GM18508 (cell line): ENCODE results near the gene HHAT.

Source experiments
- ATAC-seq: cut with Tn5 transposase; IDR thresholded peaks from one replicate; pipeline ENCODE4 v1.9.1; 2021; ENCODE audit warnings: moderate number of reproducible peaks; ENCODE audit not compliant: insufficient read depth, unreplicated experiment

The HHAT gene

GRCh38 chr1:210328746-210329503 is at the start of gene HHAT:
TSS of gene HHAT (plus strand) at chr1:210328902. CDS start at chr1:210348976, 20,074 bp downstream.
- ATAC-seq, result no peak

DNA sequence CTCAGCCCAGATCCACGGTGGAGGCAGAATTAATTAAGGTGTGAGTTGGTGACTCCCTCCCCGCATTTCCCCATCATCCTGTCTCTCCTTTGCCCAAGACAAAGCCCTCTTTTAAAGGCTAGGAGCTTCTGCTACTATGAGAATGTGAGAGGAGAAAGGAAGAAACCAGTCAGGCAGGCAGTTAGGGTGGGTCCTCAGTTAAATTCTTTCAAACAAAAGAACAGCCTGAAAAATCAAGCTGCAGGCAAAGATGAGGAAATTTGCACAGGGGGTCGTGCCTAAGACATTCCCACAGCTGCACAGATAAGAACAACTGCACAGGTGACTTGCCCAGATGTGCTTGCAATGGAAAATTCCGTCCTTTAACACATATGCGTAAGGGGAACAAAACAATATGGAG is 48.5 kb upstream of the HHAT start:
- no peak for ATAC-seq

GRCh38 chr1:210288116-210288515 is 40.6 kb upstream of the HHAT start:
- ATAC-seq, result no peak

- ATAC-seq, result no peak
These were observed 39.5 kb upstream of the HHAT start for GRCh38 chr1:210289248-210289647.

GRCh38 chr1:210291081-210291764 is 37.5 kb upstream of the HHAT start:
- no peak for ATAC-seq

GRCh38 chr1:210291786-210292230 is 36.9 kb upstream of the HHAT start:
- ATAC-seq, result no peak

DNA sequence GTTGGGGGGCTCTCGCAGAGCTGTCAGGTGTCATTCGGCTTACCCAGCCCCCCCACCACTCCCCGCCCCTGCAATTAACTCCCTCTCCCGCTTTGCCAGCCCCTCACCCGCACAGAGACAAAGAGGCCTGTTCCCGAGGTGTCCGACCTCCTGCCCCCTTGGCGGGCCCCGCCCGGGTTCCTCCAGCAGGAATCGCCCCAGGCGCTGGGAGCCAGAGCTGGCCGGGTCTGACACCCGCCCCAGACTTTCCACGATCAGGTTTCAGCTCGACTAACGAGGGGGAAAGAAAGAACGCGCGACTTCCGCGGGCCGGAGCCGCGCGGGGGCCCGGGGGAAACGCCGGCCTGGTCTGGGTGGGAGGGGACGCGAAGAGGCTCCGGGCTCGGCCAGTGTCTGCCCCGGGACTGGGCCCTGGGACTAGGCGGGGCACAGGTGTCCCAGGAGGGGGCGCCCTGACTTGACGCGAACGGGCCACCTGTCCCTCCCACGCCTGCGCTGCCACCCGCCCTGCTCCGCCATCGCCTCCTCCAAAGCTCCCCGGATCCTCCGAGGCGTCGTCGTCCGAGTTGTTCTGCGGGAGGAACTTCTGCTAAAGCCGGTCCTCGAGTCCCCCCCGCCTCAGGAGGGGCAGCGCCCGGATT is 36.4 kb upstream of the HHAT start:
- no peak for ATAC-seq

DNA sequence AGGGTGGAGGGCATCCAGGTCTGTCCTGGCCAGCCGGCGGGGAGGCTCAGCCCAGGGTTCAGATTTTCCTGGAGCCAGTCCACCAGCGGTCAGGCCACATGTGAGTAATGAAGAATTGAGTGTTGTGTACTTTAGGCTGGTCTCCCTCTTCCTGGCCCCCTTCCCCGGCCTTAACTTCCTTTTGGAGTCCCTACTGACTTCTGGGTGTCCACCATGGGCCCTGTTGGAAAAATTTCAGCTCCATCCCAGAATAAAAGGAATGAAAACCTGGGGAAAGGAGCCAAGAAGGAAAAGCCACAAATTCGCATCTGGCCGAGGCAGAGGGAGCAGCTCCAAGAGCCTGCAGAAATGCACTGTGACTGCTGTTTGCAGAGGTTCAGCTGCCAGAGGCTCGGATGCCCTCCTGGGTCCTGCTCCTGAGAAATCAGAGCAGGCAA is 35.5 kb upstream of the HHAT start:
- ATAC-seq, result no peak

DNA sequence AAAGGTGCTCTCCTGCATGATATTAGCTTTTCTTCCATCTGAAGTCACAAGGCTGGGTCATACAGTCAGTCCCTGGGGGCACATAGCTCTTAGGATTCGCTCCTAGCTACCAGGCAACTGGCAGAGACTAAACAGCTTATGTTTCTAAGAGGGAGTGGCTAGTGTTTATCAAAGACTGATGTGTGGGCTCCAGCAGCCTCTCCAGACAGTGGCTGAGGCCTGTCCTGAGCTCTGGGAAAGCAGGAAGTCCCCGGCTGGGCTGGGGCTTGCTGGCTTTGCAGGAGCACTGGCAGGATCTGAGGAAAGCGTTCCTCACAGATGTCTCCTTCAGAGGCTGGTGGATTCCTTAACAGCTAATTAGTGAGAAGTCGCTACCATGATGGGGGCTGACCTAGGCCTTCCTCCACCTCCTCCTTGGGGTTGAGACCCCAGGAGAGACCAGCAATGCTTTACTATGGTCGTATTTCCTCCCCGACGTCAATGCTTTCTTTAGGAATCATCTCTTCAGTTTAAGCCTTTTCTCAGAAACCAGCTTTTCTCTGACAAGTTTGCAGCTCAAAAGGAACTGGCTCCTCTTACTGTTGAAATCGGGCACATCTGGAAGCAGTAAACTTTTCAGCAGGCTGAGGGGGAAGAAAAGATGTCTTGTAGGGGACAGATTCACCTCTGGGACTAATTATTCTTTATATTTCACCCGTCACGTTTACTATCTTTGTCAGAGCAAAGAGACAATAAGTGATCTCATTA is 33.5 kb upstream of the HHAT start:
- ATAC-seq, result no peak

- ATAC-seq, result no peak
These were observed 32.0 kb upstream of the HHAT start for GRCh38 chr1:210296682-210297081.

DNA sequence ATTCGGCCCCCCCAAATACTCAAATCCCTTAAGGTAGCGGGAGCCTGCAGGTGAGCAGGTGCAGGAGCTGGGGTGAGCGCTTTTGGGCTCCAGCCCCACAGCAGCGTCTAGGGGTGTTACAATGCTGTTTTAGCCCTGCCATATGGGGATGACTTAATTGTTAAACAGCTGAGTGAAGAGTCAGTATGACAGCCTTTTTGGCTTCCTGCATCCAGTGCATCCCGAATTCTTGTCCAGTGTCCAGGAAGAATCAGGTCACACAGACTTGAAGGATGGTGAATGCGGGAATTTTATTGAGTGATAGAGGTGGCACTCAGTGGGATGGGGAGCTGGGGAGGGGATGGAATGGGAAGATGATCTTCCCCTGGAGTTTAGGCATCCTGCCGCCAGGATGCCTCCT is 30.4 kb upstream of the HHAT start:
- no peak for ATAC-seq

GRCh38 chr1:210298936-210299335 is 29.8 kb upstream of the HHAT start:
- ATAC-seq, result no peak

- no peak for ATAC-seq
These were observed 29.2 kb upstream of the HHAT start for GRCh38 chr1:210299501-210299900.

DNA sequence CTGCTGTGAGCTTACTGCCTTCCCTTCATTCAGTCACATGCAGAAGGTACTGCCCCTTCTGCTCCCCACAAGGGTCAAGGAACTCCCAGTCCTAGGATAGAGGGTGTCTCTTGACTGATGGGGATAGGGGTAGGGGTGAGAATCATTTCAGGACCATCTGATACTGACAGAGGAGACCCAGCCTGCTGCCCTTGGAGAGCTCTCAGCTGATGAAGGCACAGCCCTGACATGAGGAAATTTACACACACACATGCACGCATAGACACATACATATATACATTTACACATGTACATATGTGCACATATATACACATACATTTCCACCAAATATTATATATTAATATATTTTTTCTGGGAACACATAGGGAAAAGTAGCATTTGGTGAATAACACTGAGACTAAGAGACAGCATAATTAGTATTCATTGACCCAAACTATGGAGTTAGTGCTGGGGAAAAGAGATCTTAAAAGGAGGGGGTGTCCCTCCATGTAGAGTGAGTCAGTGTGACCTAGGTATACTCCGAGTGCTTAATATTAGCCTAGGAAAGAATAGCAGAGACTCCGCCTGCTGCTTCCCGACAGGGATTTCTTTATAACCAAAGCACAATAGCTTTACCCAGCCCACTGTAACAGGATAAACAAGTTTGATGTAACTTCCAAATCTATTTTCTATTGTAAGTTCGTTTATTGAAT is 27.6 kb upstream of the HHAT start:
- no peak for ATAC-seq

- no peak for ATAC-seq
These were observed 27.1 kb upstream of the HHAT start for GRCh38 chr1:210301615-210302000.

- no peak for ATAC-seq
These were observed 26.2 kb upstream of the HHAT start for GRCh38 chr1:210302501-210302900.

- ATAC-seq, result no peak
These were observed 25.3 kb upstream of the HHAT start for GRCh38 chr1:210303391-210303790.

DNA sequence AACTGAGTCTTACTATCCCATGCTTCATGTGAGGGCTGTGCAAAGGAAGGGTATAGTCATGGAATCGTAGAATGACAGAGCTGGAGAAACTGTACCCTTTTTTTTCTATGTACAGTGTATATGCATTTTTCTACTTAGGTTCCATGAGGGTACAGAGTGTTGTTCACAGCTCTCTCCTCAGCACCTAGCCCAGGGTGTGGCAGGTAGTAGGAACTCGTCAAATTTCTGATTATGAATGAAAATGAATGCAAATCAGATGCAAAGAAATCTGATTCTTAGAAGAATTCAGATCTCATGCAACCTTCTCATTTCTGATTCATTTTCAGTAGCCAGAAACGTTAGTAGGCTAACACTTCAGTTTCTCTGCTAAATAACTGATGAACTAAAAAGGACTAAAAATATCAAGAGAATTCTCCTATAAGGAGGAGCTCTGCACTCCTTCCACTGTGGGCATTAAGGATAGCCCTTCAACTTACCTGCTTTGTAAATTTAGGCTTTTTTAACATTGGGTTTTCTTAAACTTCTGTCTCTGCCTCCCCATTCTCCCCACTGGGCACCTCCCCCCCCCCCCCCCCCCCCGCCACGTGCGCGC is 18.0 kb upstream of the HHAT start:
- ATAC-seq, result no peak

DNA sequence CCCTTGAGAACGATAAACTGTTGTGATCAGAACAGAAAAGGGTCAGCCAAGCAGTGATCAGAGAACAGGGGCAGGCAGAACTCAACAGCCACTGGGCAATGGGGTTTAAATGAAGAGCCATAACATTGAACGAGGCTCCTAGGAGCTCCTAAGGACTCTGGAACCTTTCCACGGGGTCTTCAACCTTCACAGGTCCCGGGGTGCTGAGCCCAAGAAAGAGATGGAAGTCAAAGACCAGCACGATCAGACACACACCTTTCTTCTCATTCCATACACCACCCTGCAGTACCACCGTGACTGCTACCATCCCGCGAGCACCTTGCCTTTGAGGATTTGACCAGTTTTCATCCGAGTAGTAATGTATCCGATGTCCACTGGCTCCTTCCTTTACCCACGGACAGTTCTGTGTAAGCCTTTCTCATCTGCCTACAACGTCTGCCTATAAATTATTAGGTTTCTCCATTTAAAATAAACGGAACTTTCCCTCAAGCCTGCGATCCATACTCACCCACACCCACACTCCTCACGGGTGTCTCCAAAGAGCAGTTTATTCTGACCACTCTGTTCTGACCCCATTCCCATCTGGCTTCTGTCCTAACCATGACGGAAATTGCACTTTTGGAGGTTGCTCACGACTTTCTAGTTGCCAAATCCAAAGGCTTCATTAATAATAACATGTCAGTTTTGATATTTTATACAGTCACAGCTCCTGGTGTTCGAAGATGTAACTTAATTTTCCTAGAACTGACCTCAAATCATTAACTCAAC is 16.8 kb upstream of the HHAT start:
- ATAC-seq, result no peak
